HuH-7 (cell line): Measurements from ENCODE around the gene EWSR1.

Source experiments
- DNase-seq: peaks from one replicate; pipeline ENCODE4 v3.0.0; 2011; ENCODE audit warnings: low spot score

Gene EWSR1

DNA sequence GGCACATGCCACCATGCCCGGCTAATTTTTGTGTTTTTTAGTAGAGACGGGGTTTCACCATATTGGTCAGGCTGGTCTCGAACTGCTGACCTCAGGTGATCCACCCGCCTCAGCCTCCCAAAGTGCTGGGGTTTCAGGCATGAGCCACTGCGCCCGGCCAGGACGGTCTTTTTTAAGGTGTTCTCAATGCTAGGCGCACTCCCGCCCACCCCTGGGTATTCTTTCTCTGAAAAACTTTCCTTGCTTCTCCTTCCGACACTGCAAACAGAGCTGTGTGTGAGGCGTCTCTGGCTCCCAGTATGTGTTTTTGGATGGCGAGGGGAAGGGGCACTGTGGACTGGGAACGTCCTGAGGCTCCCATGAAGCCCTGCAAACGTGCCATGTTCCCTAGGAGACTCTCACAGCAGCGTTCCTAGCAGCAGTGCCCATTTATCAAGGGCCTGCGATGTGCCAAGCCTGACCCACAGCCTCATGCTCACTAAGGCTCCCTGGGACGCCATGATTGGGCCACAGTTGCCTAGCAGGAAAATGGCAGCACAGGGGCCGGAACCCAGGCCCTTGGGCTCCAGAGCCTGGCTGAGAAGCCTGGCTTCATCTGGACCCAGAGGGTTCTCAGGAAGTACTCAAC lies 49.9 kb downstream of the EWSR1 start:
- DNase-seq: no peak

GRCh38 chr22:29319072-29319471 lies 51.0 kb downstream of the EWSR1 start:
- DNase-seq: no peak

DNA sequence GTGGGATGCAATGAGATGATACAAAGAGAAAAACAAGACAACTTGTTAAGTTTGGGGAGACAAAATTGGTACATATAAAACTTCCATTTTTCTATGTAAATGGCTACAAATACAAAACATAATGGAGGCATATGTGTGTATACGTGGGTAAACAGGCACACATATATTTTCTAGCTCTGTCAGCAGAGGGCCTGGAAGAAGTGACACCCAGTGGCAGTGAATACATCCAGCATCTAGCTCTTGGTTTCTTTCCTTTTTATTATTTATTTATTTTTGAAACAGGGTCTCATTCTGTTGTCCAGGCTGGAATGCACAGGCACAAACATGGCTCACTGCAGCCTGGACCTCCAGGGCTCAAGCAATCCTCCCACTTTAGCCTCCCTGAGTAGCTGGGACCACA lies 52.5 kb downstream of the EWSR1 start:
- DNase-seq: no peak

- DNase-seq: no peak
These were observed 55.6 kb downstream of the EWSR1 start for GRCh38 chr22:29323641-29324040.

DNA sequence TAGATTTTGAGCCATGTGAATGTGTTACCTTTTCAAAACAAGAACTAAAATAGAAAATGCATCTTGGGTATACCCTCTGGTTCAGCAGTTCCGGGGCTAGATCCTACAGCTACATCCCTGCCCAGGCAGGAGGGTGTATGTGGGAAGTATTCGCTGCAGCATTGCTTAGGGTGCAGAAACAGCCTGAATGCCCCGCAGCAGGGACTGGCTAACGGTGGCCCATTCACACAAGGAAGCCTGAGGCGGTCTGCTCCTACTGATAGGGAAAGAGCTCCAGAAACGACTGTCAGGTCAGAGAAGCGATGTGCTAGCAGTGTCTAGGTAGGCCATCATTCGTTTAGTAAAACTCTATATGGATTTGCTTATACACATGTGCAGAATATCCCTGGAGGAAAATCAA lies 57.3 kb downstream of the EWSR1 start:
- no peak for DNase-seq

DNA sequence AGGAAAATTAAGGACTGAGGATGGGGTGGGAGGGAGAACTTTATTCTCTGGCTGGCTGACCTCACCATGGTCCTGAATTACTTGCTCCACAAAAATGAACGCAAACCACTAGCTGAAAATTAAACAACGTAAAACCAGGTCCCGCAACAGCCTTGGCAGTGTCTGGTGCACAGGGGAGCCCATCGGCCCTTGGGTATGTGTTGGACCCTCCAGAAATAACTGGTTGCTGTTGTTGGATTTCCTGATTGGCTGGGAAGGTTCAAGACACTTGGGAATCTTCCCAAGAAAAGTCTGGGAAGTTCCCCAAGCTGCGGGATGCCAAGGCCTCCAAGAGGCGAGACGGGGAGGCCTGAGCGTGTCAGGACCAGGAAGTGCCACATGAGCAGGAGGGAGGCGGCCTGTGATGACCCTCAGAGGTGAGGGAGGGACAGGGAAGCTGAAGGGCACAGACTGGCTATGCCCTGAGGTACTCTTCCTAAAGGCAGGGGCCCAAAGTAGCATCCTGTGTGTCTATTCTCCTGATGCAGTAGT lies 57.8 kb downstream of the EWSR1 start:
- no peak for DNase-seq

DNA sequence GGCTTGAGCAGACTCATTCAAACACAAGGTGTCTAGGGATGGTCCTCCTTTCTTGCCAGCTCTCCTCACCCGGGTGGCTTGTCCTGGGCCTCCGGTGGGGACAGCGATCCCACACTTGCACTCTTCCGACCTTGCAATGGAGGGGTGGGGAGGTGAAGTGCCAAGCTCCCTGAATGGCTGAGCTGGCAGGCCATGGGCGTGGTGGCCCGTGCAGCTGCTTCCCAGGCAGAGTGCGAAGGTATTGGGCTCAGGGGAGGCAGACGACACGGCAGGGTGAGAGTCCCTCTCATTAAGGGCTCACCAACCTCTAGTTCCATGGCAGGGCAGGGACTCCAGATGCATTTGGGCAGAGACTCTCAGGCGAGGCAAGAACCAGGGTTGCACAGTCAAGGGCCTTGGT lies 58.4 kb downstream of the EWSR1 start:
- DNase-seq: no peak

DNA sequence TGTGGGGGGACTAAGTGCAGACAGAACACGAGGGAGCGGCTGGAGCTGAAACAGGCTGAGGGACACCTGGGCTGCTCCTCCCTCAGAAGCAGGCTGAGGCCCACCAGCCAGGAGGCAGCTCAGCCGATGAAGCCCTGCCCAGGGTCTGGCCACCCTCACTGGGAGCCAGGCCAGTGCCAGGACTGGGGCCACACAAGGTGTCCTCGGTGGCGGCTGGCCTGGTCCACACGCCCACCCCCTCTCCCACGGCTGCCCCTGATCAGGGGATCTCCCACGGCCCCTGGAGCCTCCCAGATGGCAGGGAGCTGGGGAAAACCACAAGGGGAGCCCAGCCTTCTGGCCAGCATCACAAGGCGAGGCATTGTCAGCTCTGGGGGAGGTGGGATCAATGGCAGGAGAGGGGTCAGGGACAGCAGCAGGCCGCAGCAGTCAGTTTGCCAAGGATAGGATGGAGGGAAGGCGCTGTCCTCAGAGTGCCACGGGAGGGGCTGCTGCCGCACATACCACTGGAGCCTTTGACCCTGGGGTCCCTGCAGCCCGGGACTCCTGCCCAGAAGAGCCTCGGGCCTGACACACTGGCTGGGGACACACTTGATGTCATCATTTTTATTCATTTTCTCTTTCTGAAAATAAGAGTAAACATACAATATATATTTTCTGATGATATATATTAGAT lies 59.2 kb downstream of the EWSR1 start:
- DNase-seq: no peak

DNA sequence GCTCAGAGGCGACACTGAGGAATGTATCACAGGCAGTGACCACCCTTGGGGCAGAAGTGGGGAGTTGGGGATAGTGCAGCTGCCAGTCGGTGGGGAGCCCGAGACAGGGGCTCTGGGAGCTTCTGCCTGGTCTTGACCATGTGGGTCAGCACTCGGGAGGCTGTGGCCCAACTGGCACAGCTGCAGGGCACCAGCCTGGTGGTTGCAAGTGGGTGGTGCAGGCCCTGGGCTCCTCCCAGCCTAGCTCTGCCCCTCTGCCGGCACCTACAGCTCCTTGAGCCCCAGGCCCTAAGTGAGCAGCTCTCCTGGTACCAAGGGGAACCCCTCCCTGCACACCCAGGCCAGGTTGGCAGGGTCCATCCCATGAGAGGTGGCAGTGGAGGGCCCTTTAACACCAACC lies 60.0 kb downstream of the EWSR1 start:
- no peak for DNase-seq

- DNase-seq: no peak
These were observed 60.8 kb downstream of the EWSR1 start for GRCh38 chr22:29328566-29329500.

- no peak for DNase-seq
These were observed 61.5 kb downstream of the EWSR1 start for GRCh38 chr22:29329581-29329980.

DNA sequence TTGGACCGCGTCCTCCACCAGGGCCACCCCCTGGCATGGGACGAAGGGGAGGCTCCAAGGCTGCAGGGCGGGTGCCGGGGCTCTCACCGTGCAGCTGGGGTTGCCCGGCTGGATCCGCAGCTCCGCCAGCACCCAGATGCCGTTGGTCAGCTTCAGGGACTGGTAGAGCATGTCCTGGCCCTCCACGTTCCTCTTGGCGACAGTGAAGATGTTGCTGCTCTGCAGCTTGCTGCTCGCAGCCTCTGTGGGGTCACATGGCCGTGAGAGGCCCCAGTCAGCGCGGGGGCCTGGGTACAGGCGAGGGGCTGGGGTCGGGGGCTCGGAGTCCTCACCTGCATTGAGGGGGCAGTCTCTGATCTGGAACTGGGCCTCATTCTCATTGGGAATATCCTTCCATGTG lies 62.2 kb downstream of the EWSR1 start:
- DNase-seq: no peak

- no peak for DNase-seq
These were observed 62.7 kb downstream of the EWSR1 start for GRCh38 chr22:29330753-29331152.

- DNase-seq: no peak
These were observed 63.1 kb downstream of the EWSR1 start for GRCh38 chr22:29331213-29331612.

- DNase-seq: no peak
These were observed 63.7 kb downstream of the EWSR1 start for GRCh38 chr22:29331658-29332300.

DNA sequence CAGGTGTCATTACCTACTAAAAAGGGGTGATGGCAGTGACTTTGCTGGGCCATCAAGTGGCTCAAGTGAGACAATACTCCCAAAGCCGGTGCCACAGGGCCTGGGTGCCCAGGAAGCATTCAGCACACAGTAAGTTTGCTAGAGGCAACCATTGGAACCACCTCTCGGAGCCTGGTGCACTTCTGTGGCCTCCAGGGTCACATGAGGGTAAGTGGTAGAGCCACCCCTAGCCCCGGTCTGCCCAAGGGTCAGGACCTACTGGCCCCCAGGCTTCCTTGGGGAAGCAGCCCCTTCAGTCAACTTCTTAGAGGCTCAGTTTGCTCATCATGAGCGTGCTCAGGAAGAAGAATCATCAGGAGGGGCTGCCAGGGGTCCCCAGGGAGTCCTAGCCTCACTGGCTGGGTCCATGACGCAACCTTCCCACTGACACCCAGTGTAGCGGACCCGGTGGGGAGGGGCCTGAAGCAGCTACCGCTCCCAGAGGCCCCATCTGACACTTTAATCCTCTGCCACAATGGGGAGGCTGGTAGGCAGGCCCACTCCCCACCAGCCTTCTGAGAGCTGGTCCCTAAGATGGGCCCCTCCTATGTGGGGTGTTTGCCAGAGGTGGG lies 64.9 kb downstream of the EWSR1 start:
- no peak for DNase-seq

- no peak for DNase-seq
These were observed 66.1 kb downstream of the EWSR1 start for GRCh38 chr22:29334148-29334547.

DNA sequence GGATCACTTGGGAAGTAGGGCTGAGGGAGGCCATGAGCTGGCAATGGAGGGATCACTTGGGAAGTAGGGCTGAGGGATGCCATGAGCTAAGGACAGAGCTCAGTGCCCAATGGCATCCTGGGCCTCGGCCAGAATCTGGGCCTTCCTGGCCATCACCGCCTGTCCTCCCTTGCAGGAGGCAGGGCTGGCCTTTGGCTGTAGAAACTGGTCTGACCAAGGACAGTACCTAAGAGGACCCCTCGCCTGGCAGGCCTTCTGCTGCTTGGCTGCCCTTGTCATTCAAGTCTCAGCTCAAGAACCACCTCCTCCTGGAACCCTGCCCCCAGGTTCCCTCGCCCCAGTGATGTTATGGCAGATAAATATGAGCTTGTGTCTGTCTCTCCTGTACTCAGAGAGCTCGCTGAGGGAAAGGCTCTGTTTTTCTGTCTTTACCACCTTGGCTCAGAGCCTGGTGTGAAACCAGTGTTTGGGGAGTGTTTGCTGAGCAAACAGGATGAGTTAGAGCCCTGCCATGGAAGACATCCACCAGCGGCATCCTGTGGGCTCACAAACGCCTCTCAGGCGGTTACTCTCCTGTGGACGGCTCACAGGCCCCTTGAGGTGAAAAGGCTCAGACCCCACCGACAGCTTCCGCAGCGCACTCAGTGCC lies 66.8 kb downstream of the EWSR1 start:
- no peak for DNase-seq

DNA sequence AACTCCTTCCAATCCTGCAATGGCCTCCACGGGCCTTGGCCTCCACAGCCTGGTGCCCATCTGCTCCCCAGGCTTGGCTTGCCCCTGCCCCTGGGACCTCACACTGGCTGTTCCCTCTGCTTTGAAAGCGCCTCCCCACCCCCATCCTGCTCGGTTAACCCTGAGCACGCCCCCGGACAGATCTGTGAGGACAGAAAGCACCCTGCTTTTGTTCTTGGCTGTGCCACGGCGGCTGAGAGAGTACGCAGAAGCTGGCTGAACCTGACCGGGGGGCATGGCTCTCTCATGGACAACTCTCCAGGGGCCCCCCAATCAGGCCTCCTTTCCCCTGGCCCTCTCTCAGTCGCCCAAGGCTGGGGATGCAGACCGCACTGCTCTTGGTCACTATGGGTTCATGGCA lies 67.6 kb downstream of the EWSR1 start:
- no peak for DNase-seq

GRCh38 chr22:29336751-29337490 lies 68.9 kb downstream of the EWSR1 start:
- no peak for DNase-seq
